A204.1 (cell line): ENCODE results near the gene CLEC4A.
"Not testable (repeated sequence)": the region's sequence is repeated elsewhere in the genome, so short reads cannot be mapped to it uniquely, and the experiment has no call there.

Experiments used
- FAIRE-seq: peaks from 2 replicates; lab custom pipeline; 2012; peaks lifted over from hg19 to GRCh38; lab: Jason Lieb, UNC

Gene CLEC4A

DNA sequence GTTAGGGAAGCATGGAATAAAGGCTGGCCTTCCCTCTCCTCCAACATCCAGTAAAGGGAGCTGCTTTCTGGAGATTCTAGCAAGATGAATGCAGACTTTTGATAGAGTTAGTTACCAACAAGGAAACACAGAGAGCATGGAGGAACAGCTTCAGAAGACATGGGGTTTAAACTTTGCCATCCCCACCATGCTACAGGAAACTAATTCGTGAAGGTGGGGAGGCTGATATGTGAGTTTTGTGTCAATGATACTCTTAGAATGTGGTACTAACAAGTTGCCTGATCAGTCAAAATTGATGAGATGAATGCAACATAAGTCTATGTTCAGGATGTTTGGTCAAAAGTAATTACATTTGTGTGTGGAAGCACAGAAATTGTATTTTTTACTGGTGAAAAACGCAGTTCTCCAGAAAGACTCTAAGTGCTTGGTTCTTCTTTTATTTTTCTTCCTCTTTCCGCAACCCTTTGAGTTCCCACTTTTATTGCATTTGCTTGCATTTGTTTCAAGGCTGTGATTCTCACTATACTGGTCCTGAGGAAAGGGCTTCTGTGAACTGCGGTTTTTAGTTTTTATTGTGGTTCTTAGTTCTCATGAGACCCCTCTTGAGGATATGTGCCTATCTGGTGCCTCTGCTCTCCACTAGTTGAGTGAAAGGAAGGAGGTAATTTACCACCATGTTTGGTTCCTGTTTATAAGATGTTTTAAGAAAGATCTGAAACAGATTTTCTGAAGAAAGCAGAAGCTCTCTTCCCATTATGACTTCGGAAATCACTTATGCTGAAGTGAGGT is at the start of gene CLEC4A:
TSS of gene CLEC4A (plus strand) at position 494 of the 789 bp plus-strand sequence. CDS start at position 756, 262 bp downstream.
- no peak for FAIRE-seq

DNA sequence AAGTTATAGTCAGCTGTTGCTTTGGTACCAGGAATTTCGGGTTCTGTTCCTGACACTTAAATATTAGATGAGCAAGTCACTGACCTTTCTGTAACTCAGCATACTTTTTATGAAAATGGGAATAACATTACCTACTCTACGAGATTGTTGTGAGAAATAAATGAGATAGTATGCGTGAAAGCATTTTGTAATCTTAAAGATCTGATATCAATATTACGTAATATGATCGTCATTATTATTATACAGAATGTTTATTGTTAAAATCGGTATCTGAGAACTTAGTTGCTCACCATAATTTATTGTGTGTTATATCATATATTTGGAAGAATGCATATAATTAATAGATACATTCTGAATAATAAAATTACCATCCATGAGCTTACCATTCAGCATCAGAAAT is 47.5 kb upstream of the CLEC4A start:
- FAIRE-seq: no peak

DNA sequence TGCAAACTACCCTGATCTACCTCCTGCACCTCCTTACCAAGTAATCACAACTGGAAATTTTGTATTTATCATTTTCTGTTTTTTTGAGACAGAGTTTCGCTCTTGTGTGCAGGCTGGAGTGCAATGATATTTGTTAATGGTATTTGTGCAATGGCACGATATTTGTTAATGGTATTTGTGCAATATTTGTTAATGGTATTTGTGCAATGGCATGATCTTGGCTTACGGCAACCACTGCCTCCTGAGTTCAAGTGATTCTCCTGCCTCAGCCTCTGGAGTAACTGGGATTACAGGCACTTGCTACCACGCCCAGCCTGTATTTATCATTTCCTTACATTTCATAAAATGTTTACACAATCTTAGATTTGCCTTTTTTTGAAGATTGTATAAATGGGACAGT is 47.1 kb upstream of the CLEC4A start:
- no peak for FAIRE-seq

DNA sequence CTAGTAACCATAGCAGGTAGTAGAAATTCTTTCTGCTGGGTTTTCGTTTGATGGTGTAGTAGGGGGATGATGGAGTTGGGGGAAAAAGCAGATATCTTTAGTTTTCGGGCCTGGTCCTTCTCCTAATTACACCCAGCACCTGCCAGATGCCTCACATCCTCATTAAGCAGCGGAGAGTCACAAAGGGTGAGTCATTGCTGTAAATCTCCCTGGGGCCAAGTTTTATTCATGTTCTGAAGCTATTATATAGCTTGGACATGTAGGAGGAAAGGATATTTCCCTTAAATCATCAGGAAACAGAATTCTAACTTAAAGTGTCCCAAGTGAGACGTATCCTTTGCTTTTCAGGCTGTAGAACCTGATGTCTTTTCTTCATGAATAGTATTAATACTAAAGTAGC is 46.2 kb upstream of the CLEC4A start:
- FAIRE-seq: no peak

DNA sequence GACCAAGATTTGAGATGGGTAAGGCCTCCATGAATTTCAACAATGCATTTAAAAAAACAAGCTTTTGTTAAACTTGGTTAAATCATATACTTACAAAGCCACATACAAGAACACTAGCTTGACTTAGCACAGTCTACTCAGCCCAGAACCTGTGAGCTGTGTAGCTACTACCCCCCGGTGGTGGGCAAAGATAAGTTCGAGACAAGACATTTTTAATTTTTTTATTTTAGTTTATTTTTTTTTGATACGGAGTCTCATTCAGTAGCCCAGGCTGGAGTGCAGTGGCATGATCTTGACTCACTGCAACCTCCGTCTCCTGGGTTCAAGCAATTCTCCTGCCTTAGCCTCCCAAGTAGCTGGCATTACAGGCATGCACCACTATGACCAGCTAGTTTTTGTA is 45.0 kb upstream of the CLEC4A start:
- no peak for FAIRE-seq

DNA sequence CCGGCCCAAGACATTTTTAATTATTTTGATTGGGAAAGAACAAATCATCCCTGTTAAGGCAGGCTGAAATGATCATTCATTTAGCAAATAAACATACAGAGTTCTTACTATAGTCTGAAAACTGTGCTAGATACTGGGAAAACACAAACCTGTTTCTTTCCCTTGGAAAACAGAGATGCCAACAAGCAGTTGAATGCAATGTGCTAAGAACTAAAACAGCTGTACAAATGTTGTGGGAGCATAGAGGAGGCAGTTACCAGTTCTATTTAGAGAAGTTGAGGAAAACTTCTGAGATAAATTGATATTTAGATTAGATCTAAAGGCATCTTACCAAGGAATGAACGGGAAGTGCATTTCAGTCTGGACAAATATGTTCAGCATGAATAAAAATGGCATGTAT is 44.5 kb upstream of the CLEC4A start:
- no peak for FAIRE-seq

DNA sequence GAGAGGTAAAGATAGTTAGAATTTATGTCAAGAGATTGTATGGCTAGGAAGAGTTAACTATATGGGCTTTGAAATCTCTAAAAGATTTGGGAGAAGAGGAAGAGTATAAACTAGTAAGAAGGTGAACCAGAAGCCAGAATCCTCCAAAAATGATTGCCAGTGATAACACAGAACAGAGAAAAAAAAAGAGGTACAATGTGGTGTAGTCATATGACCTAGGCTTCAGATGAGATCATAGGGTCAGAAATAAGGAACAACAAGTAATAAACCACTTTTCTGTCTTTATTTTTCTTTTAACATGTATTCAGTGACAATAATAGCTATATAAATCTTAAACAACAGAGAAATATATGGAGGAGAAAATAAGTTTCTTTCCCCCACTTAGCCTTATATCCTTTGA is 43.3 kb upstream of the CLEC4A start:
- FAIRE-seq: no peak

DNA sequence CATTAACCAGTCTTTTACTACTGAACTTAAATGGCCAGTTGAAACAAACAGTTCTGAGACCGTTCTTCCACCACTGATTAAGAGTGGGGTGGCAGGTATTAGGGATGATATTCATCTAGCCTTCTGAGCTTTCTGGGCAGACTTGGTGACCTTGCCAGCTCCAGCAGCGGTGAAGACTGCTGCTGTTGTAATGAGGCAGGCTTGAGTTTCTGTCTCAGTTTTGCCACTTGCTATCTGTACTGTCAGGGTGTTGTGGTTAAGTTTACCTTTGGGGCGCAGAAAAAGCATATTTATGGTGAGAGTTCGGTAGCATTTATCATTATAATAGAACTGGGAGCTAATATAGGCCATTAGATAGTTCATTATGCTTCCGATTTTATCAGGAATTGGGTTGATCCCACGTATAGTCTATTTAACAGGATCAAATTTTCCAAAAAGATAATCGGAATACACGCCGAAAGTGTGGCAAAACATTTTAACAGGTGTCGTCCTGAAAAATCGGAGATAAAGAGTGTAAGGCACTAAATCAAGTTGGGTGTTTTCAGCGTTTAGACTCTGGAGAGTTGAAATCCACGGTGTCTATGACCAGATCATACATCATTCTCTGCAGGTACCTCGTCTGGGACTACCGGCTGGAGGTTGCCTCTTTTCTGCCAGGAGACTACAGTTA is 42.0 kb upstream of the CLEC4A start:
- FAIRE-seq: no peak

DNA sequence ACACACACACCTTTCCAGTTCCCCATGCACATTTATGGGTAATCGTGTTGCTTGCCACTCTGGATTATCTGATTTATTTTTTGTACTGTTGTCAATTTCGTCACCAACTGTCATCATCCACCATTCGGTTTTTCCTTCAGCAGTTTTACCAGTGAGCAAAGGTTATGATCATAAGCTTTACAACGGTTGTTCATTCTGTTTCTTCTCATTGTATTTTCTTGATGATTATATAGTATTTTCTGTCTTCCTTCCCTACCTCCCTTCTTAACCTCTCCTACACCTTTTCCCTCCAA is 40.7 kb upstream of the CLEC4A start:
- no peak for FAIRE-seq

DNA sequence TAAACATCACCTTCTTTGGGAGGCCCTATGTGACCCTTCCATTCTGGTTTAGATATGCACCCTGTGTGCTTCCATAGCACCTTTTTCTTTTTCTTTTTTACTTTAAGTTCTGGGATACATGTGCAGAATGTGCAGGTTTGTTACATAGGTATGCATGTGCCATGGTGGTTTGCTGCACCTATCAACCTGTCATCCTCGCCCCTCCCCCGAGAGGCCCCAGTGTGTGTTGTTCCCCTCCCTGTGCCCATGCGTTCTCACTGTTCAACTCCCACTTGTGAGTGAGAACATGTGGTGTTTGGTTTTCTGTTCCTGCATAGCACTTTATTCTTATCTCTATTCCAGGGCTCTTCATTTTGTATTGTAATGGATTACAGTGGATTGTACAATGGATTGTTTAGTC is 39.1 kb upstream of the CLEC4A start:
- not testable (repeated sequence) for FAIRE-seq

DNA sequence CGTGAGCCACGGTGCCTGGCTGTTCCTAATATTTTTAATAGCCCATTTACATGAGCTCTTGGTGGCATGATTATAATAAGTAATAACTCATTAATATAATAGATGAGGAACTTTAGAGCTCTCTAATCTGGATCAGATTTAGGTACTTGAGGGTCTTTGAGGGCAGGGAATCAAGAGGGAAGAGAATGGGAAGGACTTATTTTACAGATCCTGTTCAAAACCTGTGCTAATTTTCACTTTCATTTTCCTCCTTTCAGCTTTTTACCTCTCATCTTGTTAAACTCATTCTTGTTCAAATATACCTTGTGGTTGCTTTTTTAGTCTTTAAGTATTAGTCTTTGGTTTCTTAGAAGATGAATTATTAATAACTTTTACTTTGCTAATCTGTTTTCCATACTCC is 35.8 kb upstream of the CLEC4A start:
- FAIRE-seq: no peak

DNA sequence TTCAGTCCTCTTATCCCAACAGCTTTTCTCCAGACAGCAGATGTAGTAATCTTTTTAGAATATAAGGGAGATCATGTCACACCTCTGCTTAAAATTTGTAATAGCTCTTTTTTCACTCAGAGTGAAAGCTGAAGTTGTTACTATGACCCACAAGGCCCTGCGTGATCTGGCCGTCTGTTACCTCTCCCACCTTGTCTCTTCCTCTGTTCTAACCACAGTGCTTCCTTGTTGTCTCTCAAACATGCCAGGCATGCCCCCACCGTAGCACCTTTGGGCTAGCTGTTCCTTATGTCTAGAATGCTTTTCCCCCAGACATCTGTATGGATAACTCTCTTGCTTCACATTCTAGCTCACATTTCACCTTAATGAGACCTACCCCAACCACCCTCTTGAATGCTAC is 34.8 kb upstream of the CLEC4A start:
- FAIRE-seq: no peak

DNA sequence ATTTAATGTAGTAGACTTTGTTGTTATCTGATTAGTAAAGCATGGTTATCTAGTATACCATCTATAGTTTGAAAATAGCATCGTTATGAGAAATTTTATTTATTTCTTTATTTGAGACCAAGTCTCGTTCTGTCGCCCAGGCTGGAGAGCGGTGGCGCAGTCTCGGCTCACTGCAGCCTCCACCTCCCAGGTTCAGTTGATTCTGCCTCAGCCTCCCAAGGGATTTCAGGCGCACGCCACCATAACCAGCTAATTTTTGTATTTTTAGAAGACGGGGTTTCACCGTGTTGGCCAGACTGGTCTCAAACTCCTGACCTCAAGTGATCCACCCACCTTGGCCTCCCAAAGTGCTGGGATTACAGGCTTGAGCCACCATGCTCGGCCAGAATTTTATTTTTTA is 34.1 kb upstream of the CLEC4A start:
- not testable (repeated sequence) for FAIRE-seq

DNA sequence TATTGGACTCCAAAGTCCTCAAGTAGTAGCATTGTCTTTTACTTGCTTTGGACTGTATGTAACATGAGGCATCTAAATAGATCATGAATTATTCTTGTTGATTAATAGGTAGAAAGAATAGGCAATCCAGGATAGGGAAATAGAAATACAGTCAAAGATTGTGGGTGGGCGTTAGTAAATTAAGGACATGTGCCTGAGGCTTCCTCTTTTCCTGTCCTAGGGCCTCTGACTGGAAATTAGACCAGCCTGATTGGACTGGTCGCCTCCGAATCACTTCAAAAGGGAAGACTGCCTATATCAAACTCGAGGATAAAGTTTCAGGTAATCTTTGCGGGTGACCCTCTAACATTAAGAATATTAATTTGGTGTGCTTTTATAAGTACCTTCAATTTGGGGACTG is 33.7 kb upstream of the CLEC4A start:
- FAIRE-seq: no peak

DNA sequence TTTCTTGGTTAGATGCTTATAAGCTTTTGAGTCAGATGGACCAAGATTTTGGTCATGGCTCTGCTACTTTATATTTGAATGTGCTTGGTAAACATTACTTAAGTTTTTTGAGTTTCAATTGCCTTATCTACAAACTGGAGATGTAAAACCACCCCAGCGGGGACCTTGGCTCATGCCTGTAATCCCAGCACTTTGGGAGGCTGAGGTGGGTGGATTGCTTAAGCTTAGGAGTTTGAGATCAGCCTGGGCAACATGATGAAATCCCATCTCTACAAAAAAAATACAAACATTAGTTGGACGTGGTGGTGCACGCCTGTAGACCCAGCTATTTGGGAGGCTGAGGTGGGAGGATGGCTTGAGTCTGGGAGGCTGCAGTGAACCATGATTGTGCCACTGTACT is 30.1 kb upstream of the CLEC4A start:
- no peak for FAIRE-seq

DNA sequence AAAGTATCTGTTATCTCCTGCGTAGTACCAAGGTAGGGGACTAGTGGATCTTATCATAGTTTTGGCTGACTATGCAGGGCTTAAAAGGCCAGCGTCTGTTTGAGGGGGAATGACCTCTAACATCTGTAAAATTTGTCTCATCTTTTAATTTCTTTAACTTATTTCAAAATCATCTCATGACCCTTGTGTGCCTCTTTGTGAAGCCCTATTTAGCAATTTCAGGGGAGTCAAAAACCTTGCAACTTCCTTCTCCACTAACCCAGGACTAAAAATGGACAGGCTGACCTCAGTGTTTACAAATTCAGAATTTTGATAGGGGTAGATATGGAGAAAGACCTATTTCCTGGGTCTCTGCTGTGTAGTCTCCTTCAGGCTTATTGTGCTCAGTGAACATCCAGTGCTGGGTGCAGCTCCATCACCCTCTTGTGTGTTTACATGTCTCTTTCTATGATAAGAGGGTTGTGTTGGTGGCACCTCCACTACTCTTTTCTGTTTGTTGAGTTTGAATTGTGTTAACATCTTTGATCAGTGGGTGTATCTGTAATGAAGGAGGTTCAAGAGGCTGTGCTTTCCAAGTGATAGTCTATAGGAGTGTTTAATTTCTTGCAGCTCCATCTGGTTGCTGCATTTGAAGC is 27.0 kb upstream of the CLEC4A start:
- no peak for FAIRE-seq

DNA sequence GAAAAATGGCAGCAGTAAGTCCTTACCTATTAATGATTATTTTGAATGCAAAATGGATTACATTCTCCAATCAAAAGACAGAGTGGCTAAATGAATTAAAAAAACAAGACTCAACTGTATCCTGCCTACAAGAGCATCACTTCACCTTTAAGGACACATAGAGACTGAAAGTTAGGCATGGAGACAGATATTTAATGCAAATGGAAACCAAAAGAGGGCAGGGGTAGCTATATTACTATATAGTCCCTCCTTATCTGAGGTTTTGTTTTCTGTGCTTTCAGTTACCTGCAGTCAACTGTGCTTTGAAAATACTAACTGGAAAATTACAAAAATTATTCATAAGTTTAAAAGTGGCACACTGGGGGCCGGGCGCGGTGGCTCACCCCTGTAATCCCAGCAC is 24.2 kb upstream of the CLEC4A start:
- no peak for FAIRE-seq

DNA sequence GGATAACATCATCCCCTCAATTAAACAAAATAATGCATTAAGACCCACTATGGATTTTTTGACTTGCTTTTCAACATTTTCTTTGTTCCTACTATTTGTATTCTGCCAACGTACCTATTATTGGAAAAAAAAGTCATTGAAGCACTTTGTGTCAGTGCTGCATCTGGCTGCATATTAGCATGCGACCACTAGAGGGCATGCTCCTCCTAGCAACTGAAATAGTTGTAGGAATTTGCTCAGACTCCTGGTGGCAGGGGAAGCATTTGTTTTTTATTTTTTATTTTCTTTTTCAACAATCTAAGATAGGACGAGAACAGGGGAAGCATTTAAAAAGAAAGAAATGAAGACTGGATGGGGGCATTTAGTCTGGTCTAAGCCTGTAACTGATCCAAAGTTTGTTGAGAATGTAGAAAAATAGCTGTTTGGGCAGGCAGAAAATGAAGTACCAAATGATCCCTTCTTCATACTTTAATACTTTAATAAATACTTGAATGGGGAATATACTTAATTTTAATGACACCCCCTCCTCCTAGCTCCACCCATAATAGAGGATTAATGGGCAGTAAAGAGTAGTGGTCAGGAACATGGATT is 14.5 kb upstream of the CLEC4A start:
- peak; percentile 96 for FAIRE-seq

DNA sequence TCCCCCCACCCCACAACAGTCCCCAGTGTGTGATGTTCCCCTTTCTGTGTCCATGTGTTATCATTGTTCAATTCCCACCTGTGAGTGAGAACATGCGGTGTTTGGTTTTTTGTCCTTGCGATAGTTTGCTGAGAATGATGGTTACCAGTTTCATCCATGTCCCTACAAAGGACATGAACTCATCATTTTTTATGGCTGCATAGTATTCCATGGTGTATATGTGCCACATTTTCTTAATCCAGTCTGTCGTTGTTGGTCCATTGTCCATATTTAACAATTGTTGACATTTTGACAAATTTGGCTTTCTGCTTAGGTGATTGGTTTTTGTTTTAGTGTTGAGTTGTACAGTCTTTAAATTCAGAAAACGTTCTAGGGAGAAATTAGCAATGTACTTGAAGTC is 10.3 kb upstream of the CLEC4A start:
- not testable (repeated sequence) for FAIRE-seq

DNA sequence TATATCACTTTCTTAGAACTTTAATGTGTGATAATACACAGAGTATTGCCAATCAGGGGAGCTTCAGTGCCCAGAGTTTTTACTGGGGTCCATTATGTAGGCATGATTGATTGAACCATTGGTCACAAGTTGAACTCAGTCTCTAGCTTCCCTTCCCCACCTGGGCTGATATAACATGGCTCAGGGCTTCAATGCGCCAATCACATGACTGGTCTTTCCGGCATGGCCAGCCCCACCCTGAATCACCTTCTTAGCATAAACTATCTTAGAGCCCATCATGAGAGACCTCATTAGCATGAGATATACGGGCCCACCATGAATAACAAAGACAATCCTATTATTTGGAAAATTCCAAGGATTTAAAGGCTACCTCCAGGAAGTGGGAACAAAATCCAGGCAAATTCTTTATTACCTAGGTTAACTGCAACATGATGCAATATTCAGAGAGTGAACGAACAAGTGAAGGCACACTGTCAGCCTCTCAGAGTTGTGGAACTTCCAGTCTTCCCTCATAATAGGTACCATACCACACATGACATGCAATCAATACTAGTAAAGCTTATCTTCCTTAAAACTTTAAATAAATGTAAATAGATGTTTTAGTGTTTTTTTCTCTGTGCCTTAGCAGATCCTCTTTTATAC is 3.2 kb upstream of the CLEC4A start:
- FAIRE-seq: no peak

DNA sequence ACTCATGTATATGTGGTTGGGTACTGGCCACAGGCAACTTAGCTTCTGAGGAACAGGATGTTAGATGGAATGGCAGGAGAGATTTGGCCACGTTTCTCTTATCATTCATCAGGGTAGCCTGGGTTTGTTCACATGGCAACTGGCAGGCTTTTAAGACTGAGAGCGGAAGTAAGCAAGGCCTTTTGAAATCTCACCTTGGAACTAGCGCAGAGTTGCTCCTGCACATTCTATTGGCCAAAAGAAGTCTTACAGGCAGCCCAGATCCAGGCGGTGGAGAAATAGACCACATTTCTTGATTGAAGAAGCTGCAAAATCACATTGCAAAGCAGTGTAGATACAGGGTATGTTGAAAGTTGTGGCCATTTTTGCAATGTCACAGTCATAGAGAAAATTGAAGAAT is 3.7 kb downstream of the CLEC4A start:
- FAIRE-seq: no peak

DNA sequence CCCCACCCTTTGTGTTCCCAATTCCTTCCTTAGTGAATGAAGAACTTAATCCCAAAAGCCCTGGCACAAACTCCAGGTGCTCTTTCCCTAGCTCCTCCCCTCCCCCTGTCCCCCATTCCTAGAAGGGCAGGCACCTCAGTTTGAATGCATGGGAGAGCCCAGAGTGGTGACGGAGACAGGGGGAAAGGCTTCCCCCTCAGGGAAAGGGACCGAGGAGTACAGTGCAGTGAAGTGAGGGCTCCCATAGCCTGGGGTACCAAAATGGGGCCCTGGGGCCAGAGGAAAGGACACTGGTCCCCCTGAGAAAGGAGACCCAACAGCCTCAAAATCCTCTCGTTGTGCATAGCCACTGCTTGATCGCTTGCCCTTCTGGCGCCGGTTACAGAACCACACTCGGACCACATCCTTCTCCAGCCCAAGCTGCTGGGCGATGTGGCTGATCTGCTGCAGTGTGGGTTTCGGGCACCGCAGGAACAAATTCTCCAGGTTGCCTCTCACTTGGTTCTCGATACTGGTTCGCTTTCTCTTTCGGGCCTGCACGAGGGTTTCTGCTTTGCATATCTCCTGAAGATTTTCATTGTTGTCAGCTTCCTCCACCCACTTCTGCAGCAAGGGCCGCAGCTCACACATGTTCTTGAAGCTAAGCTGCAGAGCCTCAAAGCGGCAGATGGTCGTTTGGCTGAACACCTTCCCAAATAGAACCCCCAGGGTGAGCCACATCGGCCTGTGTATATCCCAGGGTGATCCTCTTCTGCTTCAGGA is 10.4 kb downstream of the CLEC4A start:
- FAIRE-seq: not testable (repeated sequence)
